ENCODE results near the gene ZSCAN23. TPM values are rescaled to one million over a fixed set of nuclear protein-coding genes. Genes with fewer than 3 reads are reported as not detected.

Gene ZSCAN23
- total RNA-seq, 1 donor from 2014 or later = 2.1 TPM

GRCh38 chr6:28433119-28433518 is 10.2 kb downstream of the ZSCAN23 start:
- Mint-ChIP-seq H3K27me3 (ENCODE audit: low read depth) (no peaks in the 10 kb centered on the region), H3K36me3 (ENCODE audit: low read depth) (peaks cover 6% of the 10 kb centered on the region), H3K9me3 (ENCODE audit: low read depth) (no peaks in the 10 kb centered on the region), H3K27ac (ENCODE audit: unreplicated experiment) (no peak overlapping the region), H3K4me1 (ENCODE audit: low read depth) (no peaks in the 10 kb centered on the region), H3K4me3 (ENCODE audit: unreplicated experiment) (no peak overlapping the region)
- DNase-seq (ENCODE audit: low spot score) = no peak
- TF ChIP-seq CTCF (IDR thresholded peaks at IDR 0.05) = peak; percentile 16

GRCh38 chr6:28429781-28430180 is 13.5 kb downstream of the ZSCAN23 start:
- H3K27me3 Mint-ChIP-seq (ENCODE audit: low read depth) = no peaks in the 10 kb centered on the region
- DNase-seq (ENCODE audit: low spot score) = no peak
- H3K9me3 Mint-ChIP-seq (ENCODE audit: low read depth) = peaks cover 10% of the 10 kb centered on the region
- no peak for TF ChIP-seq CTCF (IDR thresholded peaks at IDR 0.05)
- H3K4me1 Mint-ChIP-seq (ENCODE audit: low read depth) = no peaks in the 10 kb centered on the region
- peaks cover 13% of the 10 kb centered on the region for H3K36me3 Mint-ChIP-seq (ENCODE audit: low read depth)
- H3K4me3 Mint-ChIP-seq (ENCODE audit: unreplicated experiment) = no peak overlapping the region
- H3K27ac Mint-ChIP-seq (ENCODE audit: unreplicated experiment) = no peak overlapping the region

- Mint-ChIP-seq H3K4me1 (ENCODE audit: low read depth) (no peaks in the 10 kb centered on the region), H3K4me3 (ENCODE audit: unreplicated experiment) (no peak overlapping the region), H3K9me3 (ENCODE audit: low read depth) (peaks cover 12% of the 10 kb centered on the region), H3K27me3 (ENCODE audit: low read depth) (no peaks in the 10 kb centered on the region), H3K27ac (ENCODE audit: unreplicated experiment) (no peak overlapping the region), H3K36me3 (ENCODE audit: low read depth) (peaks cover 21% of the 10 kb centered on the region)
- no peak for DNase-seq (ENCODE audit: low spot score)
- TF ChIP-seq CTCF (IDR thresholded peaks at IDR 0.05) = no peak
Observed at GRCh38 chr6:28425944-28426541, 17.2 kb downstream of the ZSCAN23 start.

GRCh38 chr6:28424163-28424562 is 19.1 kb downstream of the ZSCAN23 start:
- Mint-ChIP-seq H3K36me3 (ENCODE audit: low read depth) (peaks cover 29% of the 10 kb centered on the region), H3K4me3 (ENCODE audit: unreplicated experiment) (no peak overlapping the region), H3K27ac (ENCODE audit: unreplicated experiment) (no peak overlapping the region), H3K4me1 (ENCODE audit: low read depth) (no peaks in the 10 kb centered on the region), H3K27me3 (ENCODE audit: low read depth) (no peaks in the 10 kb centered on the region), H3K9me3 (ENCODE audit: low read depth) (peaks cover 12% of the 10 kb centered on the region)
- DNase-seq (ENCODE audit: low spot score) = no peak
- no peak for TF ChIP-seq CTCF (IDR thresholded peaks at IDR 0.05)

GRCh38 chr6:28423546-28423945 is 19.7 kb downstream of the ZSCAN23 start:
- no peak for DNase-seq (ENCODE audit: low spot score)
- H3K9me3 Mint-ChIP-seq (ENCODE audit: low read depth) = peaks cover 12% of the 10 kb centered on the region
- H3K27ac Mint-ChIP-seq (ENCODE audit: unreplicated experiment) = no peak overlapping the region
- H3K4me1 Mint-ChIP-seq (ENCODE audit: low read depth) = no peaks in the 10 kb centered on the region
- H3K27me3 Mint-ChIP-seq (ENCODE audit: low read depth) = no peaks in the 10 kb centered on the region
- TF ChIP-seq CTCF (IDR thresholded peaks at IDR 0.05) = no peak
- H3K4me3 Mint-ChIP-seq (ENCODE audit: unreplicated experiment) = no peak overlapping the region
- H3K36me3 Mint-ChIP-seq (ENCODE audit: low read depth) = peaks cover 29% of the 10 kb centered on the region
